8988T (cell line): ENCODE data around the gene RABGEF1.
"Not testable (repeated sequence)": the region's sequence is repeated elsewhere in the genome, so short reads cannot be mapped to it uniquely, and the experiment has no call there.

Source experiments
- DNase-seq: peaks from one replicate; pipeline ENCODE4 v3.0.0; 2011

RABGEF1 gene

DNA sequence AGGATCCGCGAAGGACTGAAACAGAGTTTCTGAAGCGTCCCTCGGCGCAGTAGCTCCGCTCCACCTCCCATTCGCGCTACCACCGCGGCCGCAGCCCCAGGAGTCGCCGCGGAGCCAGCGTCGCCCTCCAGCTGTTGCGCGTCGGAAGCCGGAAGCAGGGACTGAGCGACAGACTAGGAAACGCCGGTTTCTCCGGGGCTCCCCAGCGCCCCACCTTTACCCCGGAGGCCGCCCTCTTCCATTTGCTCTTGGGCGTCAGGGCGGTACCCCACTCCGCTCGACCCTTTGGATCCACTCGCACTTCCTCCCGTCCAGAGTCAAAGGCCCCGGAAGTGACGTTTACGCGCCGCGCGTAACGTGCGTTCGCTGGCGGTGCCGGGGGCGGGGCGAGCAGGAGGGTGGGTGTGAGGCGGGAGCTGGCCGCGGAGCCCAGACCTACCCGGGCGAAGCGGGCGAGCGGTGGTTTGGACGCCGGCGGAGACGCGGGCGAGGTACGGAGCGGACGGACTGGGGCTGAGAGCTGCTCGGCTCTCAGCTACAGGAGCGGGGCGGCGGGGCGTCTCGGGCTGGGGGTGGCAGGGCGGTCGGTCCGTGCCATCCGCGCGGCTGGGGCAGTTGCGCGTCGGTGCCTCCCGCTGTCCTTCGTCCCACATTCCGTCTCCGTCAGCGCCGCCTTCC is at the start of gene RABGEF1:
RABGEF1 (plus strand) TSS at position 432 of the 678 bp plus-strand sequence. CDS start 31,167 bp downstream, outside the sequence.
- DNase-seq = peak; percentile 74

DNA sequence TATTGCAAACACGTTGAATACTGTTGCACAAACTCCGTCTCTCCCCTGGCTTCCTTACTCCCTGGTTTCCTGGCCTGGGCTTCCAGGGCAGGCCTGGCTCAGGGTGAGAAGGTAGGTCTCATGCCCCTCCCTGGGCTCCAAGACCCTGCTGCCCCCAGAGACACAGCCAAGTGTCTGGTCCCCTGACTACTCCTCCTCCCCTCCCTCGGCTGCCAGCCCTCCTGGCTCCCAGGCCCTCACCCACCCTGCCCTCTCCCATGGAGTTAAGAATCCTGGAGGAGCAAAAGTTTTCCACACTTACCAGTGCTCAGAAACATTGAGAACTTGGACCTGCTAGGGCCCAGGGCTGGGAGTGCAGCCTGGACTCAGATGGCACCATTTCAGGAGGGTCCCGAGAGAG is 47.2 kb upstream of the RABGEF1 start:
- DNase-seq = no peak

DNA sequence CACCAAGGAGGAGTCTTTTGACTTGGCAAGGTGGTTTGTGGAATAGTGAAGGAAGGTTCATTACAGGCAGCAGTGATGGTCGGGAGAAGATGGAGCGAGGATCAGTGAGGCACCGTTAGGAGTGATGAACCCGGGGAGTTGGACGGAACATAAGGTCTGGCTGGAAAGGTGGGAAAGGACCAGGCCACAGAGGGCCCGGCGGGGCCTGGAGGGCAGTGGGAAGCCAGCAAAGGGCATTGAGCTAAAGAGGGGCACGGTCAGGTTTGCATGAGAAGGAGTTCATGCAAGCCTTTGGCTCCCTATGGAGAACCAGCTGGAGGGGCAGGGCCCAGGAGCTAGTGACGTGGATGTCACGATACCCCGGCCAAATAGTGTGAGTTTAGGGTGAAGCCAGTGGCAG is 46.2 kb upstream of the RABGEF1 start:
- DNase-seq = no peak

DNA sequence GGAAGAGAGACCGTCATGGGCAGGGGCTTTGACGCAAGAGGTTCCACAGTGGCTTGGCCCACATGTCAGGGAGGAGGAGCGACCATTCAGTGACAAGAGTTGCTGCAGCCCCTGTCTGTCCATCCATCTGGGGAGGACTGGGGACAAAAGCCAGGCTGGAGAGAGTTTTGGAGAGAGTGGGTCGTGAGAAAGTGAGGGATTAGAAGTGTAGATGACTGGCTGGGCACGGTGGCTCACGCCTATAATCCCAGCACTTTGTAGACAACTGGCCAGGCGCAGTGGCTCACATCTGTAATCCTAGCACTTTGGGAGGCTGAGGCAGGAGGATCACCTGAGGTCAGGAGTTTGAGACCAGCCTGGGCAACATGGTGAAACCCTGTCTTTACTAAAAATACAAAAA is 45.1 kb upstream of the RABGEF1 start:
- DNase-seq = not testable (repeated sequence)

DNA sequence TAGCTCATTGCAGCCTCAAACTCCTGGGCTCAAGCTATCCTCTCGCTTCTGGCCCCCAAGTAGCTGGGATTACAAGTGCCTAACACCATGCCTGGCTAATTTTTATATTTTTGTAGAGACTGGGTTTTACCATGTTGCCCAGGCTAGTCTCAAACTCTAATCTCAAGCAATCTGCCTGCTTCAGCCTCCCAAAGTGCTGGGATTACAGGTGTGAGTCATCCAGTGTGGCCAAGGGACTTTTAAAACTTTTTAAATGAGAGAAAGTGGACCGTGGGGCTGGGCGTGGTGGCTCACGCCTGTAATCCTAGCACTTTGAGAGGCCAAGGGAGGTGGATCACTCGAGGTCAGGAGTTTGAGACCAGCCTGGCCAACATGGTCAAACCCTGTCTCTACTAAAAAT is 44.4 kb upstream of the RABGEF1 start:
- not testable (repeated sequence) for DNase-seq

DNA sequence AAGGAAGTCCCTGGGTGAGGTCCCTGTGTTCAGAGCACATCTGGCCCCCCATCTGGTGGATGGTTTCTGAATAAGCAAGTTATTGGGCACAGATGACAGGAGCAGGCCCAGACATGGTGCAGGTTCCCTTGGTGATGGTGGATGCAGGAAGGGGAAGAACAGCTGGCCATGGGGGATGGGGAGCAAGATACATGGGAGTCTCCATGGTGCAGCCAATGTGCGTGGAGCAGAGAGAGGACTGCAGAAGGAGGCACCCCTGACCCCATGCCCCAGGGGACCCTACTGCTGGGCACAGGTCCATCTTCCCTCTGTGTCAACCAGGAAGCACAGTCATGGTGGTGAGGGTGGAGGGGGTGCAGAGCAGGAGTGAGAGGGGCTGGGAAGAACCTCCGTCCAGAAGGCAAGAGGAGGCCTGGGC is 43.8 kb upstream of the RABGEF1 start:
- no peak for DNase-seq

DNA sequence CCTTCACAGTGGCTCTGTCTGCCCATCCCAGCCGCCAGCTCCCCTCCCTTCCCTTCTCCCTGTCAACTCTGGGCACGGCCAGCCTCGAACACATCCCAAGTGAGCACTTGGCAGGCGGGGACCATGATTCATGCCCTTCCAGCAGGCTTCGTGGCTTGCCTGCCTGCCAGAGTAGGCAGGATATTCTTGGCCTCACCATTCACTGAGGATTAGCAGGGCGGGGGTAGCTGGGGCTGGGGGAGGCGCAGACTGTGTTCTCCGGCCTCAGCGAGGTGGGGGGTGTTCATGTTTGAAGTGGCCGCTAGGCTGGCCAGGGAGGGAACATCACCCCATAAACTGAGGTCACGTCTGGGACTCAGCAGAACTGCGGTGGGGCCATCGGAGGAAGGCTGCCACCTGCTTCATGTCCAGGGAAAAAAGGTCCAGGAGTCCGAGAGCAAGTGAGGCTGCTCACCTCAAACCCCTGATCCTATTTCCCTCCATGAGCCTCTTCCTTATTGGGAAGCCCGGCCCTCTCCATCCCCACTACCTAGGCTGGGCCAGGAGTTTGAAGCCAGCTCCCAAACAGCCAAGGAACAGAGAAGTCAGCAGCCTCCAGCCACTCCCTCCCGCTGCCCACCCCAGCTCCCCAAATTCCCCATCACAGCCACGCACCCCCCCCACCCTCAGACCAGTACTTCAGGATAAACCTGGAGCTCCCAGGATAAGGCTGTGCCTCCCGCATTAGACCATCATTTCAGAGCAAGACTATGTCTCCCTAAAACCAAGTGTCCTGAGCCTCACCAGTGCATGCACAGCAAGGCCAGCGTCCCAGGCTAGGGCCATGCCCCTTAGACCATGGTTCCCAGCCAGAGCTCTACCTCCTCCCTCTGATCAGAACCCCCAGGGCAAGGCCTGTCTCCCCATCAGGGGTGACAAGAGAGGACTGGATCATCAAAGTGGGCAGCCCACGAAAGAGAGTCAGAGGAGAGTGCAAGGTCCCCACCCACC is 42.8 kb upstream of the RABGEF1 start:
- DNase-seq = no peak

DNA sequence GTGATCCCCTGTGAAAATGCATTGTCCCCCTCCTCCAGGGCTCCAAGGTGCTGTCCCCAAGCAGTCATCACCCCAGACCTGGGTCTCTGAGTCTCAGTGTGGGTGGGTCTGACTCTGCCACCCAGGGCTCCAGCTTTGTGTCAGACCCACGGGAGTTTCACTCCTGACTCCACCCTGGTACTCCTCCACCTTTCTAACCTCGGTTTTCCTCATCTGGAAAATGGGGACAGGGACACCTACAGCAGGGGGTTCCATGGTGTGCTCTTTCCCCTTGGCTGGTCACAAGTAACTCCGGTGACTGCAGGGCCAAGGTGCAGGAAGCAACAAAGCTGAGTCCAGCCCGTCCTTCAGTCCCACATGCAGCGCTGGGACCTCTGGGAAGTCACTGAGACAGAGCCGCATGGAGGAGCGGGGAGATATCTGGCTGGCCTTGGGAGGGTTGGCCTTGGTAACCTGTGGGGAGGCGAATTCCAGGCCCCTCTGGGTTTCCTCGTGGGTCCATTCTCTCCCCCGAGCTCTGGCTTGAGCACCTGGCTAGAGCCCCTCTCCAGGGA is 41.8 kb upstream of the RABGEF1 start:
- DNase-seq = no peak

DNA sequence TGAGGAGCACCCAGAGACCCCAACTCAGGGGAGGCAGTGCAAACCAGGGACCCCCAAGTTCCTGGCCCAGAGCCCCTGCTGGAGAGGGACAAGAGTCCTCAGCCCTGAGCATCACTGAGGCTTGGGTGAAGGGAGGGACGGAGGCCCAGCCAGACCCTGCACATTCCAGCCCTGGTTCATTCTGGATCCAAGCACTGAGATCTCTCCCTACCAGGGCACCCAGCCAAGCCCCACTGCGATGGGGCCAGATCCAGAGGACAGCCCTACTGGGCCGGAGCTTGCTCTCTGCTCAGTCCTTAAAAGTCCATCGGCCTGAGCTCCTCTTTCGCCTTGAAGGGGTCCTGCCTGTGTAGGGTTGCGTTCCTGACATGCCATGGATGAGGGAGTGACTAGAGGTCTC is 40.5 kb upstream of the RABGEF1 start:
- DNase-seq = no peak

DNA sequence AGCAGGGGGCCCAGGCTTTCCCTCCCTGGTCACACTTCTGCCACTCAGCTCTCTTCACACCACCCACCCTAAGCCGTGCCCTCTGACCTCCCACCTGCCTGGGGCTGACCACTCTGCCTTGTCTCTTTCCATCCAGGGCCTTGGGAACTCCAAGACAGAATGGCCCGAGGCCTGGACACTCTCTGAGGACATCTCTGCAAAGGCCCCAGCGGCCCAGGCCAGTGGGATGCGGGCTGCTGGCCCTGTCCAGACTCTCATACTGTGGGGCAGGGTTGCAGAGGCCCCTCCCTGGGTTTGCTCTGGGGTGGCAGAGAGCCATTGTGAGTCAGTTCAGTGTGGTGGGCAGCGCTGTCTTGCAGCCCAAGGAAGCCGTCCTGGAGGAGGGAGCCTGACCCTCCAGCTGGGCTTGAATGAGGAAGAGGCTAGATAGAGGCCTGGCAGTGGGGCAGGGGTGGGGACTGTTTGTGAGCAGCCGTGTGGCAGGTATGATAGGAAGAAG is 39.9 kb upstream of the RABGEF1 start:
- DNase-seq = no peak

DNA sequence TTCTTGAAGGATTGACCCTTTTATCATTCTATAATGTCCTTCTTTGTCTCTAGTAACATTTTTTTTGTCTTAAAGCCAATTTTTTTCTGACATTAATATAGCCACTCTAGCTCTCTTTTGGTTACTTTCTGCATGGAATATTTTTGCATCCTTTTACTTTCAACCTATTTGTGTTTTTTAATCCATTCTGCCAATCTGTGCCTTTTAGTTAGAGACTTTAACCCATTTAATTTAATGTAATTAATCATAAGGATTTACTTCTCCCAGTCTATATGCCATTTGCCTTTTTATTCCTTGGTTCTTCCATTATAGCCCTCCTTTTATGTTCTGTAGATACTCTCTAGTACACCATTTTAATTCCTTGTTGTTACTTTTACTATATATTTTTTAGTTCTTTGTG is 32.7 kb upstream of the RABGEF1 start:
- no peak for DNase-seq

DNA sequence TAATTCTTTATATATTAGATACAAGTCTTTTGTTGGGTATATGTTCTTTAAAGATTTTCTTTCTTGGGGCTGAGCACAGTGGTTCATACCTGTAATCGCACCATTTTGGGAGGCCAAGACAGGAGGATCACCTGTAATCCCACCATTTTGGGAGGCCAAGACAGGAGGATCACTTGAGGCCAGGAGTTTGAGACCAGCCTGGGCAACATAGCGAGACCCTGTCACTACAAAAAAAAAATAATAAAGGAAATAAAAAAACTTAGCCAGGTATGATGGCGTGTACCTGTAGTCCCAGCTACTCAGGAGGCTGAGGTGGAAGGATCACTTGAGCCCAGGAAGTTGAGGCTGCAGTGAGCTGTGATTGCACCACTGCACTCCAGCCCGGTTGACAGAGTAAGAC is 29.8 kb upstream of the RABGEF1 start:
- not testable (repeated sequence) for DNase-seq

DNA sequence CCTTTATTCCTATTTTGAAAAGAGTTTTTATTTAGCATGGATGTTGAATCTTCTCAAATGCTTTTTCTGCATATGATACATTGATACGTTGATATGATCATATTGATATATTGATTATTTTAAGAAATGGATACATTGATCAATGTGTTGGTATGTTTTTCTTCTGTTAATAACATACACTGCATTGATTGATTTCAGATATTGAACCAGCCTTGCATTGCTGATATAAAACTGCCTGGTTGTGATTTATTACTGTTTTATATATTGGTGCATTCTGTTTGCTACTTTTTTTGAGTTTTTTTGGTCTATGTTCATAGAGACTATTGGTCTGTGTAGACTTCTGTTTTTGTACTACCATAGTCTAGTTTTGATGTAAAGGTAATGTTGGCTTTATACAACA is 26.8 kb upstream of the RABGEF1 start:
- no peak for DNase-seq

DNA sequence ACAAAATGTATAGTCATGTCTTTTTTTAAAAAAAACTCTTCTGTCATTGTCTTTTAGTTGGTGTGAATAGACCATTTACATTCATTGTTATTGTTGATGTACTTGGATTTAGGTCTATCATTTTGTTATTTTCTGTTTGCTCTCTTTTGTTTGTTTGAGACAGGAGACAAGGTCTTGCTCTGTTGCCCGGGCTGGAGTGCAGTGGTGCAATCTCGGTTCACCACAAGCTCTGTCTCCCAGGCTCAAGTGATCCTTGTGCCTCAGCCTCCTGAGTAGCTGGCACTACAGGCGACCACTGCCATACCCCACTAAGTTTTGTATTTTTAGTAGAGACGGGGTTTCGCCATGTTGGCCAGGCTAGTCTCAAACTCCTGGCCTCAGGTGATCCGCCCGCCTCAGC is 23.9 kb upstream of the RABGEF1 start:
- DNase-seq = not testable (repeated sequence)

DNA sequence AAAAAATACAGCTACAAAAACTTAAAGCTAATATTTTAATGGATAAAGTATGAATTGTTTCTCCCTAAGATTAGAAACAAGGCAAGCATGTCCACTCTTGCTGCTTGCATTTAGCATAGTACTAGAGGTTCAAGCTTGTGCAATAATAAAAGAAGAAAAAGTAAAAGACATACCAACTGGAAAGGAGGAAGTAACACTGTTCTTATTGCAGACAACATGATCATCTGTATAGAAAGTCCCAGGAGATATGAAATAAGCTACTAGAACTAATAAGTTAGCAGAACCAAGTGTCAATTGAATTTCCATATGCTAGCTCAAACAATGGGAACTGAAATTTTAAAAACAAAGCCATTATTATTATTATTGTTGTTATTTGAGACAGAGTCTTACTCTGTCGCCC is 20.0 kb upstream of the RABGEF1 start:
- no peak for DNase-seq

DNA sequence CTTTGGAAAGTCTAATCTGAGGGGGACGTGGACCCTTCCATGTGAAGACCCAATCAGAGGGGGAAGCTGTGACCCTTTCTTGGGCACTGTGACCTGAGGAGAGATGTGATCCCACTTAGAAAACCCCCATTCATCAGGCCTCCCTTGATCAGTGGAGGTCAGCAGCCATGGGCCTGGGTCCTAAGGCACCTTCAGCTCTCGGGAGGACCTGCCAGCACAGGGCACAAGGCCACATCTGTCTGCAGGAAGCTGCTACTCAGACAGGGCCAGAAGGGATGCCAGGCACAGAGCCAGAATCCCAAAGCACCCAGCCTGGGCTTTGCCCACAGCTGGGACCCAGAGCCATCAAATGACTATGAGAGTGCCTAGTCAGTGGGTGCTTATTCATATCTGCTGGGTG is 14.7 kb upstream of the RABGEF1 start:
- no peak for DNase-seq

DNA sequence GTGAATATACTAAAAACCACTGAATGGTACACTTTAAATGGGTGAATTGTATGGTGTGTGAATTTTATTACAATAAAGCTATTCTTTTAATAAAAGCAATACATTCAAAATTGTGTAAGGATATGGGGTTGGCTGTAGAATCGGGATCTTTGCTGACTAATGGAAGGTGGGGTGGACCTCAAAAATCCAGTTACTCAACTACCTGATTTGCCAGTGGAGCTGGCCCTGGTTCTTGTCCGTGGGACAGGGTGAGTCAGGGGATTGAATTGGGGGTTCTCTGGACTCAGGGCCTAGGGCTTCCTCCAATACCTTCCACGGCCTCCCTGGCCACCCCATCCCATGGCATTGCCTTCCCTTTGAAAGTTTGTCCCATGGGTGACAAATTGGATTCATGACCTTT is 13.5 kb upstream of the RABGEF1 start:
- DNase-seq = no peak

DNA sequence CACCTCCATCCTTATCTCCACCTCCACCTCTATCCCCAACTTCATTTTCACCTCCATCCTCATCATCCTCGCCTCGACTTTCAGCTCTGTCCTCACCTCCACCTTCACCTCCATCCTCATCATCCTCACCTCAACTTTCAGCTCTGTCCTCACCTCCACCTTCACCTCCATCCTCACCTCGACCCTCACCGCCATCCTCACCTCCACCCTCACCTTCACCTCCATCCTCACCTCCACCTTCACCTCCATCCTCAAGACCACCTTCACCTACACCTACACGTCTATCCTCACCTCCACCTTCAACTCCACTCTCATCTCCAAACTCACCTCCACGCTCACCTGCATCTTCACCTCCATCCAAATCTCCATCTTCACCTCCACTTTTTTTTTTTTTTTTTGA is 12.0 kb upstream of the RABGEF1 start:
- DNase-seq = no peak

DNA sequence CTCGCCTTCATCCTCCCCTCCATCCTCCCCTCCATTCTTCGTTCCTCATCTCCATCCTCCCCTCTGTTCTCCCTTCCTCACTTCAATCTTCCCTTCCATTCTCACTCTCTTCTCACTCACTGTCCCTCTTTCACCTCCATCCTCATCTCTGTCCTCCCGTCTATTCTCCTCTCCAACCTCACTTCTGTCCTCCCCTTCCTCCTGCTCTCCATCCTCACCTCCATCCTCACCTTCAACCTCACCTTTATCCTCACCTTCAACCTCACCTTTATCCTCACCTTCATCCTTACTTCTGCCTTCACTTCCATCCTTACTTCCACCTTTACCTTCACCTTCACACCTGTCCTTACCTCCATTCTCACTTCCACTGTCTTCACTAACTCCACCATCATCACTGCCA is 11.3 kb upstream of the RABGEF1 start:
- no peak for DNase-seq

DNA sequence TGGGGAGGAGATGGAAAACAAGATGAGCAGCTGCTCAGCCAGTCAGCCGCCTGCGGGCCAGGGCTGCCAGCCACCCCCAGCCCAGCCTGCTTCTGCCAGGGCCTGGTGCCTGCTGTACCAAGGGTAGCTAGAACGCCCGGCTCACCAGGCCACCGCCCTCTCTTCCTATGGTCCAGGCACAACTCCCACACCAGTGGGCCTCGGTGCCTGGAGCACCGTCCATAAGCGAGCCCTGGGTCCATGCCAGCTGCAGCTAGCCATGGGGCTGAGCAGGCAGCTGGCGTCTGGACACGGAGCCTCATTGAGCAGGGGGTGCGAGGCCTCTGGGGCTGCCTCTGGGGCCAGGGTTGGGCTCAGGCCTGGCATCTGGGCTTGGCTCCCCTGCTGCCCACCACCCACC is 8.5 kb upstream of the RABGEF1 start:
- DNase-seq = no peak

DNA sequence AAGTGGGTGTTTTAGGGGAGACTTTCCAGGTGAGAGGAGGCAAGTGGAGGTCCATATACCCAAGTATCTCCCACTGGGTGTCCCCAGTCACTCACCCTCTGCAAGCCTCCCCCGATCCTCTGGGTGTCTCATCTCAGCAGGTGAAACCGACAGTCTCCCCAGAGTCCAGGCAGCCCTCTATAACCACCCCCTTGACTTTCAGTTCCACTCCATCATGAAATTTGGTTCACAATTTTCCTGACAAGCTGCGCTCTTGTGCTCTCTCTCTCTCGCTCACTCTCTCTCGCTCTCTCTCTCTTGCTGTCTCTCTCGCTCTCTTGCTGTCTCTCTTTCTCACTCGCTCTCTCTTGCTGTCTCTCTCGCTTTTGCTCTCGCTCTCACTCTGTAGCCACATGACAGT is 8.1 kb upstream of the RABGEF1 start:
- no peak for DNase-seq

DNA sequence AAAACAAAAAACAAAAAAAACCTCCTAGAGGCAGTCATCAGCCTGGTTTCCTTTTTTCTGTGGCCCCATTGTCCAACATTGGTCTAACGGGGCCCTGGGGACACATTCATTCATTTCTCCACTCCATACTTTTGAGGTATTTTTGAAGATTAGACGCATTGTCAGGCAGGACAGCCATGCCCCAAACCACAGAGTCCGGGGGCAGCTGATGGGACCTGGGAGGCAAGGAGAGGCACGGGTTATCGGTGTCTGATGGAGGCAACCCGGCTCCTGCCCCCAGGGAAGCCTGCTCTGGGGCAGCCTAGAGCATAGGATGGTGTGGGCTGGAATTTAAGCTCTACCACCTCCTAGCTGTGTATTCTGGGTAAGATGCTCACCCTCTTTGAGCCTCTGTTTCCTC is 6.5 kb upstream of the RABGEF1 start:
- no peak for DNase-seq

DNA sequence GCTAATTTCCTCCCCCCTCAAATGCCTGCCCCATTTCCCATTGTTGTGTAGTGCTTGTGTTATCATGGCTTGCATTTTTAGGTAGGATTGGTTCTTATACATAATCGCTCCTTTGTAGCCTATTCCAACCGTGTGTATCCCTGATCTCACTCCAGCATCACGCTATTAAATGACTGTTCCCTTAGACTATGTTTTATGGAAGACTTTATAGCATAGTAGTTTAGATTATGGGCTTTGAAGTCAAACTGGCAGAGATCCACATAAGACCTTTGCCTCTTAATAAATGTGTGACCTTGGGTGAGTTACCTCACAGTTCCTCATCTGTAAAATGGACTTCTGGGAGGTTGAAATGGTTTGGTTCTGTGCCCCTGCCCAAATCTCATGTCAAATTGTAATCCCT is 5.4 kb upstream of the RABGEF1 start:
- no peak for DNase-seq

DNA sequence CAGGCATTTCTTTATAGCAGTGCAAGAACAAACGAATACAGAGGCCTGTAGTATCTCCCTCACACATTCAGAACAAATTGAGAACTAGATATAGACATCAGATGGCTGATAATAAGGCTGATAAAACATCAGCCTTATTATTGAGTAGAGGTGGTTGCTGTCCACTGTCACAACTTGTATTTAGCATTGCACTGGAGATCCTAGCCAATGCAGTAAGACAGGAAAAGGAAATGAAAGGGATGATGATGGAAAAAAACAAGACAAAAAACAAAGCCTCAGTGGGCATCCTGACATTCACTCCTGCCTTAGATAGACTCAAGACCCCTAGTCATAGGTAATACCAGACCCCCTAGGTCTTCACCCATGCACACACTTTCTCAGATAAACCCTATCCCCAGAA is 4.7 kb upstream of the RABGEF1 start:
- no peak for DNase-seq
